HG02970 (cell line): ENCODE results near the gene CTNNA3.

Source experiments
- ATAC-seq: cut with Tn5 transposase; IDR thresholded peaks from one replicate; pipeline ENCODE4 v1.9.1; 2021; ENCODE audit warnings: mild to moderate bottlenecking, moderate library complexity, moderate number of reproducible peaks; ENCODE audit not compliant: unreplicated experiment, low FRiP score

Gene CTNNA3

DNA sequence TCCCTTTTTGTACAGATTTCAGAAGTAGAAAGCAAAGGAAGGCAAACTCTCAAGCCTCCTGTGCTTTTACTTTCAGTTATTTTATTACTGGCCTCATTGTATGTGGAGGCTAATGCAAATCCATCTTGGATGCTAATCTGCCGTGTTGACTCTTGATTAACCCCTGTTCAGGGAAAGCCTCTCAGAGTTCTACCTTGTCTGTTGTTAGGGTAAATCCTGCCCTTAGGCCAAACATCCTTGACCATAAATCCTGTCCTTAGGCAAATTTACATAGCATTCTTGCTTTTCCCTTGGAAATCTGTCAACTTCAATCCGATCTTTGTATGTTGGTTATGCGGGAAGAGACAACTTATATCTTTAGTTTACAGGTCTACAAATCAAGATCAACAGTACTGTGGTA is 1480.1 kb downstream of the CTNNA3 start:
- no peak for ATAC-seq

DNA sequence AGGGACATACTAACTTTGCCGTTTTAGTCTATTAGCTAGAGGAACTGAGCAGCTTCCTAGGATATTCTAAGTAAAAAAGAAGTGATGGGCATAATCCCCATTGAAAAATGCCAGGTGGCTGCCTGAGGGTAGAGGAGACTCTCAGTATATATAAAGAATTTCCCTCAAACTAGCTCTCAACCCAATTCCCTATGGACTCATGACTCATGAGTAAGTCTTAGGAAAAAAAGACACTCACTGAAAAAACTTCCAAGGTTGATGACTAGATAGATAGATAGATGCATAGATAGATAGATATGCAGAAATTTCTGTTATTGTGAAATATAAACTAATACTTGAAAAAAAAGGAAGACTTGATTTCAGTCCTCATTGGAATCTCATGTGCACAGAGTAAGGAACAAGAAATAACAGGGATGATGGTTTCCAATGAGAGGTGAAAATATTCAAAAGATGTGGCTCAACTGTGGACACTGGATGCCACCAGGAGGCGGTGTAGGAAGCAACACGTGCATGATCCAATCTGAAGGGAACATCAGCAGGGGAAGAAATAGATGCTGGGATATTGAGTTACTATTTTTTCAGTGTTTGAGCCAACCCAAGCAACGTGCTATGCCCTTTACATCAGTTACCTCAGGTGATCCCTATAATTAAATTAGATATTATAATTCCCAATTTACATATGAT is 1481.1 kb downstream of the CTNNA3 start:
- ATAC-seq = no peak

DNA sequence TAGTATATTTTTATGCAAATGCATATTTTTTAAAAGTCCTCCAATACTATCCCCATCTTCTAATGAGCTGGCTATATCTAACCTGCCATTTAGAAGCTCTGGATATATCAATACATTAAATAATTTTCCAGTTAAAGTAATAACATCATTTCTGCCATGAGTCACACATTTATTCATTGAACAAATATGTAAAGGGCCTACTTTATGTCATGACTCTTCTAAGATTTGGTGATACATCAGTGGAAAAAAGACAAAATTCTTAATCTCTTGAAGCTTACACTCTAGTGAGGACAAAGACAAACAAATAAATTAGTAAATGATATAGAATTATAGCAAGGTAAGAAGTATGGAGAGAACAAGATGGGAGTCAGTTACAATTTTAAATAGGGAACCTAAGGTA is 1487.0 kb downstream of the CTNNA3 start:
- ATAC-seq = no peak

- ATAC-seq = no peak
Measured at GRCh38 chr10:66204838-66205237, 1491.2 kb downstream of the CTNNA3 start.

- ATAC-seq = no peak
Measured at GRCh38 chr10:66202101-66202500, 1493.9 kb downstream of the CTNNA3 start.

GRCh38 chr10:66192162-66192831 is 1503.7 kb downstream of the CTNNA3 start:
- no peak for ATAC-seq

DNA sequence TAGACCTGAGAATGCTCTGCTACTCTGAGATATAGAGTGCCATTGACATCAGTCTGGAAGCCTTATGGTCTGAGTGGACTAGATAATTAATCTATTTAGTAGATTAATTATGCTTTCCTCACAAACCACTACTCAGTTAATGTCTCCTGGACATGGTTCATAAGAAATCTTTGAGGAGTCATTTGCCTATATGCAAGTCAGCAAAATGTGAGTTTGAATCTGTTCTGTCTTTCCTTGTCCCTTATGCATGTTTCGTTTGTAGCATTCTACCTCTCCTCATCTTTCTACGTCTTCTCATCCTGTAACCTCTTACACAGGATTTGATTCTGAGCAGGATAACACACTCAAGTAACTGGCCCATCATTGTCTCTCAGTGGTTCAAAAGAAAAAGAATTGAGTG is 1505.6 kb downstream of the CTNNA3 start:
- no peak for ATAC-seq

- no peak for ATAC-seq
Measured at GRCh38 chr10:66189271-66189670, 1506.7 kb downstream of the CTNNA3 start.

DNA sequence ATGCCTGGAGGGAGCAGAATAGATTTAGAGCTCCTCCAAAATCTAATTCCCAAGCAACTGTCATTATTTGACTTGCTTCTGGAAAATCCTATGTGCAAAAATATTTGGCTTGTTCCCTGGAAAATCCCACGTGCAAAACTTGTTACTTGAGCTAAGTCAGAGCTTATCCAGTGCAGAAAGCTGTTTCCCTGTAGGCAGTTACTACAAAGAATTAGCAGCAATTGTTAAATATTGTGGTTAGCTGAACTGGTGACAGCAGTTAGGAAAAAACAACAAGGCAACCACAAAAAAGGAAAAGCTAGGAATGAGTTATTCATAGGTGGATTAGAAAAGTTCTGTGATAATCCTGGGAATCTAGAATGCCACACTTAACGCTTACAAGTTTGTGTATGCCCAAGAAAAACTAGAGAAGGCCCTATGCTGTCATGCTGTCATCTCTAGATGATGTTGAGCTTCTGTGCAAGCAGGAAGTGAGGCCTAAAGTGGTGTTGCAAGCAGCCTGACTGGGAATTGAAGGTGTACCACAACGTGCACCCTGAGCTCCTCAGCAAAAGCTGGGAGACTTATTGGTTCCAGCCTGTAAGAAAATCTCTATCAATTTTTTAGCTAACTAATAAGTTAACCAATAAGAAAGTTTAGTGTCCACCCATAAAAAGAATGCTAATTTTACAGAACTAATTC is 1508.8 kb downstream of the CTNNA3 start:
- ATAC-seq = no peak

- no peak for ATAC-seq
Measured at GRCh38 chr10:66183028-66183427, 1513.0 kb downstream of the CTNNA3 start.

DNA sequence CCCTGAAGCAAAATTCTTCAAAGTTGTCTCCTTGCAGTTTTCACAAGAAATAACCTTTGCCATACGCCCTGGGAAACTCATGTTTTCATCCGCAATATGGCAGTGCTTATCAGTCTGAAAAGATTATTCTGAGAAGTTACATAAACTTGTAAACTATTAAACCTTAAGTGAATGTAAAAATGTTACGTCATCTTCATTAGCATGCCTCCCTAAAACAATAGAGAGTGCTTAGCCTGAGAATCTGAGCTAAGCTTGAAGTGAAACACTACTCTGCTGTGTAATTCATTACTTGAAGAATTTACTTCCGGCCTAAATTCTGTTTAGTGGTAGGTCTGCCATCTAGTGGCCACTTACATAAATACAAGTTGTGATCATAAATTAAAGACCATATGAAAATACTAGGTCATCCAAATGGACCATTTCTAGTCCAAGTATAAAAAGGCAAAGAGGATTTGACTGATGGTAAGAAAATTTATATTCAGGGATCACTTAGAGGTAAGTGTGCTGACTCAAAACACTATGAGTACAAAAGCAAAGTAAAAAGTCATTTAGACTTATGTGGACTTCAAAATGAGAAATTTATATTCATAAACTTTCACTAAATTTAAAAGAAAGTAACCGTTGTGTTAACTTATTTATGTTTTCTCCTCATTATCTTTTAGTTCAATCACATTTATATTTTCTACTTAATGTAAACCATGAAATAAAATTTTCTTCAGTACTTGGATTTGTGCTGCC is 1515.2 kb downstream of the CTNNA3 start:
- ATAC-seq = peak; percentile 88

DNA sequence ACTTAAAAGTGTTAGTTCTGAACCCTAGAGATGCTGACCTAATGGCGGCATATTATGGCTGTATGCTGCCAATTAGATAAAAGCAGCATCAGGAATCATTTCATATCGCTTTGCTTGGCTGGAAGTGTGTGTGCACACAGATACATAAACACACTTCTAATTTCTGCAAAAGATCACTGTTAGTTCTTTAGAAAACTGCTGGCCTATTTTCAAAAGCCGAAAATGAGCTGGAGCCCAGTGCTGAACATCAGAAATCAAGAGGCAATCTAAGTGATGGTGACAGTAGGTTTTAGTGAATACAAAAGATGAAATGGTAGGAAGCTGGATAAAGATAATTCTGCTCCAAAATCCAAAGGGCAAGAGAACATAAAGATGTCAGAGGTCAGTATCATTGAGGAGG is 1516.0 kb downstream of the CTNNA3 start:
- ATAC-seq = no peak

DNA sequence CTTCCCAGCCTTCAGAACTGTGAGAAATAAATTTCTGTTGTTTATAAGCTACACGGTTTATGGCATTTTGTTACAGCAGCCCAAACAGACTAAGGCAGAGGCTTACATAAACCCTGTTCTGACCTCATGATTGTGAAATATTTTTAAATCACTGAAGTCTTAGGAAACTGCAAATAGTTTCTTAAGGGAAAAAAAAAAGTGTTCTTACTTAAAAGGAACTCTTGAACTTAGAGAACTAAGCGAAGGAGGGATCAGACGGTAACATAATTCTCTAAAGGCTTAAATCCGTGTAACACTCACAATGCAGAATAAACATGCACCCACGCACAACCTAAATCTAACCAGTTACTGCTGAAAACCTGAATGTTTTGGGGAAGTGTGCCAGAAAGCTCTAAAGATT is 1519.2 kb downstream of the CTNNA3 start:
- no peak for ATAC-seq

DNA sequence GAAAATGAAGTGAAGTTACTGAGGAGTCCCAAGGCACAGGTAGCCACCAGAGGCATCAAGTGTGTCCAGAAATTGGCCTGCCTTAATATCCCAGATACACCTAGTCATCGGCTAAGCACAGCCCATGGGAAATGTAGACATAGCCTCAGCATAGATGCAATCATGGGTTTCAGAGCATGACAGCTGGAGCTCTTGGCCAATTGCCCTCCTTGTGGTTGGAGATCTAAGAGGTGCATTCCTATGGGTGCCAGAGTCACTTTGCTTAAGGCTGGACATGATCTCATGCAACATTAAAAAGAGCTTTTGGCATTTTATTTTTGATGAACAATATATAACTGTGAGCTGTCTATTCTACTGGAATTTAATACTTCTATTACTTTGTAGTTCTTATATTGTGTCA is 1528.2 kb downstream of the CTNNA3 start:
- no peak for ATAC-seq

DNA sequence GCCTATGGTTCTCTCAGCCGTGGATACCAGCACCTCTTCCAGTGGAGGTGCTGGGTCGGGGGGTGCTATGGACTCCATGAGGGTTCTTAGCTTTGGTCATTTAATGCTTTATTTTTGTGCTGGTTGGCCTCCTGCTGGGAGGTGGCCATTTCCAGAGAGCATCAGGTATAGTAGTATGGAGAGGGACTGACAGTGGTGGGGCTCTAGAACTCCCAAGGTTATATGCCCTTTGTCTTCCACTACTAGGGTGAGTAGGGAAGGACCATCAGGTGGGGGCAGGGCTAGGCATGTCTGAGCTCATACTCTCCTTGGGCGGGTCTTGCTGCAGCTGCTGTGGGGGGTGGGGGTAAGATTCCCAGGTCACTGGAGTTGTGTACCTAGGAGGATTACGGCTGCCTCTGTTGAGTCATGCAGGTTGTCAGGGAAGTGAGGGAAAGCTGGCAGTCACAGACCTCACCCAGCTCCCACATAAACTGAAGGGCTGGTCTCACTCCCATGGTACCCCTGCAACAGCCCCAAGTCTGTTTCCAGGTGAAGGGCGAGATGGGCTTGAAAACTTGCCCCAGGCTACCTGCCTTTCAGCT is 1533.3 kb downstream of the CTNNA3 start:
- no peak for ATAC-seq

GRCh38 chr10:66151346-66151745 is 1544.6 kb downstream of the CTNNA3 start:
- ATAC-seq = no peak

GRCh38 chr10:66148312-66148711 is 1547.7 kb downstream of the CTNNA3 start:
- no peak for ATAC-seq

DNA sequence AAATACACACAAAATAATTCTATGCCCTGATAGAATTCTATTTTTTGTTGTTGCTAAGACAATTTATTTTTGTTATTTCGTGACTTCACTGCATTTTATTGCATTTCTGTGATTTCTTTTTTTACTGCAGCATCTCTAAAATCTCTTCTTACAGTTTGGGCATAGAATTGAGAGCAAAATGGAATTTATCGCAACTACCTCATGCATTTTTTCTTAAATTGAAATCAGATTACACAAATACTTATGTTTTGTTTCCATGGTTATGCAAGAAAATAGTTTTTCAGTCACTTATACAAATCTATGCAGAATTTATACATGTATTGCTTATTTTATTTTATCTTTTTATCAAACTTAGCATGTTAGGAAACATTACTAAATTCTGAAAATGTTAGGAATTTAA is 1552.0 kb downstream of the CTNNA3 start:
- ATAC-seq = no peak

- ATAC-seq = no peak
Measured at GRCh38 chr10:66102756-66103155, 1593.2 kb downstream of the CTNNA3 start.

- no peak for ATAC-seq
Measured at GRCh38 chr10:66098595-66099480, 1597.2 kb downstream of the CTNNA3 start.
